ENCODE data around the gene IL1RL1. TPM values are rescaled to one million over a fixed set of nuclear protein-coding genes. Genes with fewer than 3 reads are reported as not detected.

IL1RL1 gene
- polyA plus RNA-seq, 1 of the 3 experiments (the other 2 are of a cell fraction), result not detected

DNA sequence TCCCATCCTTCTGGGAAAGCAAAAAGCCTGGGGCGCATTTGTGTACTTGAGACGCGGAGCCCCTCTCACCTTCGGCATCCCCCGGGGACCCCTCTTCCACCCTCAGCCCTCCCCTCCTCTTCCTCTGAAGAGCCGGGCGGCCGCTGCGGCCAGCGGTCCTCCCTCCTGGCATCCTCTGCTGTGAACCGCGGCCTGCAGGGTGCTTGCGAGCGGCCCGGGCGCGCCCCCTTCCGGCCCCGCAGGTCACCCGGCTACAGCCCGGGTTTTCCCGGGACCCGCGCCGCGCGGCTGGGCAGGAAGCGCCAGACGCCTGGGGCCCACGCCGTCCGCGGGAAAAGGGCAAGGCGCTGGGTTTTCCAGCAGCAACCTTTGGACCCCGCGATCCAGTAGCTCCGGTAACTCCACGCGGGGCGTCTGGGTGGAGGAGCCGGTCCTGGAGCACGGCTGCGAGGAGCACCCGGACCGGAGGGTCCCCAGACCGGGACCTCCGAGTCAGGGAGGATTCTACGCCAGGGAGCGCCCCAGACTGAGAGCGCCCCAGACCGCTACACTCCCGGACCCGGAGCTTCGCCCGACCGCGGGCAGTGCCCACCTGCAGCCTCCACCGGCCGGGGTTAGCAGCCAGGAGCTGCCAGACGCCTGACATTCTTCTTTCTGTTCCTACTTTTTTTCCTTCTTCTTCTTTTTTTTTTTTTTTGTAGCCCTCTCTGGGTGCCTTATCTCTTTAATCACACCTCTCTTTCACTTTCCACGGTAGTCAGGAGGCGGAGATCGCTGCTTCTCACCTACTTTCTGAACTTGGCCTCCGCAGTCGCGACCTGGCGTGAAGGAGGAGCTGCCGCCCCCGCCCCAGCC lies 44.4 kb downstream of the IL1RL1 start, which contains the start of gene IL18R1 (continued):
- TF ChIP-seq TCF12 (IDR thresholded peaks at IDR 0.05) (no peak), POLR2AphosphoS5 (IDR thresholded peaks at IDR 0.05; ENCODE audit: low read depth, low read length) (no peak), RCOR1 (IDR thresholded peaks at IDR 0.05; ENCODE audit: low read length) (no peak), NRF1 (IDR thresholded peaks at IDR 0.05; ENCODE audit: low read depth, low read length) (no peak)
- TF ChIP-seq, protein P1, sequence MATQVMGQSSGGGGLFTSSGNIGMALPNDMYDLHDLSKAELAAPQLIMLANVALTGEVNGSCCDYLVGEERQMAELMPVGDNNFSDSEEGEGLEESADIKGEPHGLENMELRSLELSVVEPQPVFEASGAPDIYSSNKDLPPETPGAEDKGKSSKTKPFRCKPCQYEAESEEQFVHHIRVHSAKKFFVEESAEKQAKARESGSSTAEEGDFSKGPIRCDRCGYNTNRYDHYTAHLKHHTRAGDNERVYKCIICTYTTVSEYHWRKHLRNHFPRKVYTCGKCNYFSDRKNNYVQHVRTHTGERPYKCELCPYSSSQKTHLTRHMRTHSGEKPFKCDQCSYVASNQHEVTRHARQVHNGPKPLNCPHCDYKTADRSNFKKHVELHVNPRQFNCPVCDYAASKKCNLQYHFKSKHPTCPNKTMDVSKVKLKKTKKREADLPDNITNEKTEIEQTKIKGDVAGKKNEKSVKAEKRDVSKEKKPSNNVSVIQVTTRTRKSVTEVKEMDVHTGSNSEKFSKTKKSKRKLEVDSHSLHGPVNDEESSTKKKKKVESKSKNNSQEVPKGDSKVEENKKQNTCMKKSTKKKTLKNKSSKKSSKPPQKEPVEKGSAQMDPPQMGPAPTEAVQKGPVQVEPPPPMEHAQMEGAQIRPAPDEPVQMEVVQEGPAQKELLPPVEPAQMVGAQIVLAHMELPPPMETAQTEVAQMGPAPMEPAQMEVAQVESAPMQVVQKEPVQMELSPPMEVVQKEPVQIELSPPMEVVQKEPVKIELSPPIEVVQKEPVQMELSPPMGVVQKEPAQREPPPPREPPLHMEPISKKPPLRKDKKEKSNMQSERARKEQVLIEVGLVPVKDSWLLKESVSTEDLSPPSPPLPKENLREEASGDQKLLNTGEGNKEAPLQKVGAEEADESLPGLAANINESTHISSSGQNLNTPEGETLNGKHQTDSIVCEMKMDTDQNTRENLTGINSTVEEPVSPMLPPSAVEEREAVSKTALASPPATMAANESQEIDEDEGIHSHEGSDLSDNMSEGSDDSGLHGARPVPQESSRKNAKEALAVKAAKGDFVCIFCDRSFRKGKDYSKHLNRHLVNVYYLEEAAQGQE (IDR thresholded peaks at IDR 0.05; ENCODE audit: low read depth, low read length), result no peak
- TF ChIP-seq, protein P2, sequence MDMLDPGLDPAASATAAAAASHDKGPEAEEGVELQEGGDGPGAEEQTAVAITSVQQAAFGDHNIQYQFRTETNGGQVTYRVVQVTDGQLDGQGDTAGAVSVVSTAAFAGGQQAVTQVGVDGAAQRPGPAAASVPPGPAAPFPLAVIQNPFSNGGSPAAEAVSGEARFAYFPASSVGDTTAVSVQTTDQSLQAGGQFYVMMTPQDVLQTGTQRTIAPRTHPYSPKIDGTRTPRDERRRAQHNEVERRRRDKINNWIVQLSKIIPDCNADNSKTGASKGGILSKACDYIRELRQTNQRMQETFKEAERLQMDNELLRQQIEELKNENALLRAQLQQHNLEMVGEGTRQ (IDR thresholded peaks at IDR 0.05; ENCODE audit: borderline replicate concordance, low read depth, low read length), result no peak

DNA sequence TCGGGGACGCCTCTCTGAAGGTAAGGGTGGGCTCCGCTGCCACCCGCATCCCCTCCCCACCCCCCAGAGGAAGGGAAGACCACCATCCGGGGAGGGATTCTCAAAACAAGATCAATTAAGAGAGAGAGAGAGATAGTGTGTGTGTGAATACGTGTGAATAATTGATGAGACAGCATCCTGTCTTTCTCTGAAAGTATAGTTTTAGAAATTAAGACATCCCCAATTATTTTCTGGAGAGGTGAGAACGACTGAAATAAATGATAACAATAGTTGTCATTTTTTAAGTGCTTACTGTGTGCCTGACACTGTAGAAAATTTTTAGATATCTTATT lies 45.0 kb downstream of the IL1RL1 start:
- H3K4me2 ChIP-seq, result peak overlapping the region; percentile 98
- H3F3A ChIP-seq (replicated peaks; ENCODE audit: insufficient read depth), result no peaks in the 10 kb centered on the region
- peaks cover 0 to 3% of the 10 kb centered on the region in 2 experiments; a peak in 1 of 4 replicates for H3K4me1 ChIP-seq (ENCODE audit: control insufficient read depth in 1 of 2, insufficient read depth in 2 of 2, low read depth in 1 of 2, low read length in 1 of 2)
- ChIA-PET POLR2A (no interaction called here), CTCF (interaction anchor here (0.6 to 1.6 kb wide), 7 partner anchors 16 to 1104 kb away, joined by 3 to 6 read pairs (median 3); no protein-coding TSS in a partner anchor)
- peak overlapping the region; percentile 87; the same call in 1 of the 2 replicates for H2AFZ ChIP-seq (ENCODE audit: low read depth)
- no peaks in the 10 kb centered on the region for H3K36me3 ChIP-seq (replicated peaks in 1 of 2; ENCODE audit: control insufficient read depth in 1 of 2, insufficient read depth in 2 of 2, low read length in 1 of 2)
- 3% methylated on average over 7 of the region's 7 CpGs for WGBS (ENCODE audit: low lambda C conversion rate)
- H3K4me3 ChIP-seq (ENCODE audit: low read depth in 2 of 2, low read length in 1 of 2), result peak overlapping the region; percentile 50 to 63; a peak in 3 of 4 replicates
- no peaks in the 10 kb centered on the region for H3K9me3 ChIP-seq
- H3K27me3 ChIP-seq (ENCODE audit: insufficient read depth), result peaks cover 32% of the 10 kb centered on the region; the same call in 1 of the 2 replicates
- no peak overlapping the region for H3K9ac ChIP-seq
- H3K27ac ChIP-seq (ENCODE audit: low read depth in 2 of 2, low read length in 1 of 2), result no peak overlapping the region
- H4K20me1 ChIP-seq (ENCODE audit: insufficient read depth), result no peaks in the 10 kb centered on the region
- DNase-seq, result no peak
- H3K9me2 ChIP-seq, result no peaks in the 10 kb centered on the region
- H3K79me2 ChIP-seq (ENCODE audit: insufficient read depth), result no peaks in the 10 kb centered on the region
- TF ChIP-seq MEF2A (IDR thresholded peaks at IDR 0.05; ENCODE audit: borderline replicate concordance, low read depth) (no peak), FOXJ3 (CRISPR knock-in tag; IDR thresholded peaks at IDR 0.05) (no peak), YY1 (IDR thresholded peaks at IDR 0.05; ENCODE audit: low read depth) (no peak), NFIC (IDR thresholded peaks at IDR 0.05; ENCODE audit: borderline replicate concordance) (no peak), FOXM1 (IDR thresholded peaks at IDR 0.05; ENCODE audit: low read depth) (no peak), GABPA (IDR thresholded peaks at IDR 0.05; ENCODE audit: low read depth) (no peak), EZH2phosphoT487 (IDR thresholded peaks at IDR 0.05; ENCODE audit: borderline replicate concordance, low read depth) (no peak), TEAD4 (IDR thresholded peaks at IDR 0.05; ENCODE audit: borderline replicate concordance, insufficient read depth) (no peak), MXI1 (IDR thresholded peaks at IDR 0.05; ENCODE audit: low read depth, low read length) (no peak)
- TF ChIP-seq, protein P1 (IDR thresholded peaks at IDR 0.05; ENCODE audit: low read depth, low read length), result no peak
- TF ChIP-seq, protein P3, sequence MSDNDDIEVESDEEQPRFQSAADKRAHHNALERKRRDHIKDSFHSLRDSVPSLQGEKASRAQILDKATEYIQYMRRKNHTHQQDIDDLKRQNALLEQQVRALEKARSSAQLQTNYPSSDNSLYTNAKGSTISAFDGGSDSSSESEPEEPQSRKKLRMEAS (IDR thresholded peaks at IDR 0.05; ENCODE audit: low read depth), result no peak
- TF ChIP-seq, protein P4, sequence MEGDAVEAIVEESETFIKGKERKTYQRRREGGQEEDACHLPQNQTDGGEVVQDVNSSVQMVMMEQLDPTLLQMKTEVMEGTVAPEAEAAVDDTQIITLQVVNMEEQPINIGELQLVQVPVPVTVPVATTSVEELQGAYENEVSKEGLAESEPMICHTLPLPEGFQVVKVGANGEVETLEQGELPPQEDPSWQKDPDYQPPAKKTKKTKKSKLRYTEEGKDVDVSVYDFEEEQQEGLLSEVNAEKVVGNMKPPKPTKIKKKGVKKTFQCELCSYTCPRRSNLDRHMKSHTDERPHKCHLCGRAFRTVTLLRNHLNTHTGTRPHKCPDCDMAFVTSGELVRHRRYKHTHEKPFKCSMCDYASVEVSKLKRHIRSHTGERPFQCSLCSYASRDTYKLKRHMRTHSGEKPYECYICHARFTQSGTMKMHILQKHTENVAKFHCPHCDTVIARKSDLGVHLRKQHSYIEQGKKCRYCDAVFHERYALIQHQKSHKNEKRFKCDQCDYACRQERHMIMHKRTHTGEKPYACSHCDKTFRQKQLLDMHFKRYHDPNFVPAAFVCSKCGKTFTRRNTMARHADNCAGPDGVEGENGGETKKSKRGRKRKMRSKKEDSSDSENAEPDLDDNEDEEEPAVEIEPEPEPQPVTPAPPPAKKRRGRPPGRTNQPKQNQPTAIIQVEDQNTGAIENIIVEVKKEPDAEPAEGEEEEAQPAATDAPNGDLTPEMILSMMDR (IDR thresholded peaks at IDR 0.05), result no peak
- TF ChIP-seq, protein P2 (IDR thresholded peaks at IDR 0.05; ENCODE audit: borderline replicate concordance, low read depth, low read length), result no peak

Measured in SK-N-SH (cell line).